IPS-15b (cell line): ENCODE measurements around the gene MRPS14.

Source experiments
- H3K27me3 ChIP-seq: one replicate; pipeline ENCODE4 v1.6.1; 2013; ENCODE audit warnings: low read length; ENCODE audit not compliant: control insufficient read depth, insufficient read depth
- H3K36me3 ChIP-seq: one replicate; pipeline ENCODE4 v1.6.1; 2013; ENCODE audit warnings: low read length; ENCODE audit not compliant: control insufficient read depth, insufficient read depth
- H3K4me1 ChIP-seq: one replicate; pipeline ENCODE4 v1.6.1; 2013; ENCODE audit warnings: mild to moderate bottlenecking, low read length; ENCODE audit not compliant: control insufficient read depth, insufficient read depth
- H3K4me3 ChIP-seq: one replicate; pipeline ENCODE4 v1.5.1; 2013; ENCODE audit warnings: low read depth, low read length
- H3K9ac ChIP-seq: one replicate; pipeline ENCODE4 v1.6.1; 2013; ENCODE audit warnings: low read depth, mild to moderate bottlenecking, low read length
- H3K9me3 ChIP-seq: one replicate; pipeline ENCODE4 v1.6.1; 2013; ENCODE audit warnings: mild to moderate bottlenecking, low read length; ENCODE audit not compliant: control insufficient read depth, insufficient read depth

The MRPS14 gene

GRCh38 chr1:174995916-174996315, 27.3 kb downstream of the MRPS14 start:
- Histone ChIP-seq H3K9me3 (no peaks in the 10 kb centered on the region), H3K27me3 (no peaks in the 10 kb centered on the region), H3K36me3 (peaks cover 5% of the 10 kb centered on the region), H3K4me3 (no peak overlapping the region), H3K9ac (no peak overlapping the region), H3K4me1 (no peaks in the 10 kb centered on the region)

GRCh38 chr1:174995121-174995520, 28.1 kb downstream of the MRPS14 start:
- Histone ChIP-seq H3K4me1 (no peaks in the 10 kb centered on the region), H3K36me3 (peaks cover 9% of the 10 kb centered on the region), H3K27me3 (no peaks in the 10 kb centered on the region), H3K9ac (no peak overlapping the region), H3K4me3 (no peak overlapping the region), H3K9me3 (no peaks in the 10 kb centered on the region)

GRCh38 chr1:174991473-174991872, 31.8 kb downstream of the MRPS14 start:
- peaks cover 15% of the 10 kb centered on the region for H3K36me3 ChIP-seq
- H3K9me3 ChIP-seq: no peaks in the 10 kb centered on the region
- H3K9ac ChIP-seq: no peak overlapping the region
- H3K4me1 ChIP-seq: no peaks in the 10 kb centered on the region
- H3K4me3 ChIP-seq: no peak overlapping the region
- H3K27me3 ChIP-seq: no peaks in the 10 kb centered on the region

GRCh38 chr1:174990382-174990999, 32.7 kb downstream of the MRPS14 start:
- no peak overlapping the region for H3K9ac ChIP-seq
- H3K36me3 ChIP-seq: peaks cover 15% of the 10 kb centered on the region
- H3K9me3 ChIP-seq: no peaks in the 10 kb centered on the region
- H3K4me3 ChIP-seq: no peak overlapping the region
- H3K27me3 ChIP-seq: no peaks in the 10 kb centered on the region
- H3K4me1 ChIP-seq: no peaks in the 10 kb centered on the region

- Histone ChIP-seq H3K4me3 (no peak overlapping the region), H3K36me3 (peaks cover 15% of the 10 kb centered on the region)
Measured at GRCh38 chr1:174989536-174990220, 33.5 kb downstream of the MRPS14 start.

GRCh38 chr1:174988986-174989385, 34.2 kb downstream of the MRPS14 start:
- Histone ChIP-seq H3K4me3 (no peak overlapping the region), H3K9me3 (no peaks in the 10 kb centered on the region), H3K36me3 (peaks cover 20% of the 10 kb centered on the region), H3K9ac (no peak overlapping the region), H3K27me3 (no peaks in the 10 kb centered on the region), H3K4me1 (no peaks in the 10 kb centered on the region)

More at GRCh38 chr1:174989536-174990220, 33.5 kb downstream of the MRPS14 start:
- no peak overlapping the region for H3K9ac ChIP-seq
- H3K4me1 ChIP-seq: no peaks in the 10 kb centered on the region
- no peaks in the 10 kb centered on the region for H3K9me3 ChIP-seq
- no peaks in the 10 kb centered on the region for H3K27me3 ChIP-seq

GRCh38 chr1:174988539-174988938, 34.7 kb downstream of the MRPS14 start:
- Histone ChIP-seq H3K4me3 (no peak overlapping the region), H3K4me1 (no peaks in the 10 kb centered on the region), H3K36me3 (peaks cover 21% of the 10 kb centered on the region), H3K9me3 (no peaks in the 10 kb centered on the region), H3K9ac (no peak overlapping the region), H3K27me3 (no peaks in the 10 kb centered on the region)

- H3K9me3 ChIP-seq: no peaks in the 10 kb centered on the region
- H3K36me3 ChIP-seq: peaks cover 29% of the 10 kb centered on the region
- H3K27me3 ChIP-seq: no peaks in the 10 kb centered on the region
- no peak overlapping the region for H3K4me3 ChIP-seq
- H3K9ac ChIP-seq: no peak overlapping the region
- H3K4me1 ChIP-seq: no peaks in the 10 kb centered on the region
Measured at GRCh38 chr1:174984952-174985351, 38.3 kb downstream of the MRPS14 start.

GRCh38 chr1:174982971-174983689, 40.1 kb downstream of the MRPS14 start:
- H3K9me3 ChIP-seq: no peaks in the 10 kb centered on the region
- no peaks in the 10 kb centered on the region for H3K27me3 ChIP-seq
- no peaks in the 10 kb centered on the region for H3K4me1 ChIP-seq
- peaks cover 33% of the 10 kb centered on the region for H3K36me3 ChIP-seq
- H3K9ac ChIP-seq: no peak overlapping the region
- no peak overlapping the region for H3K4me3 ChIP-seq

- H3K36me3 ChIP-seq: peaks cover 45% of the 10 kb centered on the region
Measured at GRCh38 chr1:174976436-174977108, 46.7 kb downstream of the MRPS14 start.

GRCh38 chr1:174975764-174976163, 47.5 kb downstream of the MRPS14 start:
- Histone ChIP-seq H3K9me3 (no peaks in the 10 kb centered on the region), H3K9ac (no peak overlapping the region), H3K27me3 (no peaks in the 10 kb centered on the region), H3K4me1 (no peaks in the 10 kb centered on the region), H3K4me3 (no peak overlapping the region), H3K36me3 (peaks cover 41% of the 10 kb centered on the region)

More at GRCh38 chr1:174976436-174977108, 46.7 kb downstream of the MRPS14 start:
- no peaks in the 10 kb centered on the region for H3K9me3 ChIP-seq
- no peak overlapping the region for H3K9ac ChIP-seq
- no peaks in the 10 kb centered on the region for H3K27me3 ChIP-seq
- H3K4me1 ChIP-seq: no peaks in the 10 kb centered on the region
- H3K4me3 ChIP-seq: no peak overlapping the region
